Type B pancreatic cell (in vitro differentiated cells): ENCODE data around the gene CACNA1D. TPM values are rescaled to one million over a fixed set of nuclear protein-coding genes. Genes with fewer than 3 reads are reported as not detected.

Source experiments
- DNase-seq: peaks from one replicate; pipeline ENCODE4 v3.0.0; 2021; ENCODE audit warnings: mixed read lengths; ENCODE audit not compliant: unreplicated experiment; ENCODE audit errors: extremely low spot score
- H3K27ac Mint-ChIP-seq: 2 replicates; pipeline ENCODE4 v1.8.0; 2021; ENCODE audit warnings: mild to moderate bottlenecking, mixed read lengths
- H3K27me3 Mint-ChIP-seq: 2 replicates; pipeline ENCODE4 v1.8.0; 2021; ENCODE audit warnings: mixed read lengths
- H3K36me3 Mint-ChIP-seq: 2 replicates; pipeline ENCODE4 v1.8.0; 2021; ENCODE audit warnings: mixed read lengths
- H3K4me1 Mint-ChIP-seq: one replicate; pipeline ENCODE4 v1.8.0; 2021; ENCODE audit warnings: mixed read lengths; ENCODE audit not compliant: unreplicated experiment
- H3K4me3 Mint-ChIP-seq: 2 replicates; pipeline ENCODE4 v1.8.0; 2021; ENCODE audit warnings: mild to moderate bottlenecking, mixed read lengths
- H3K9me3 Mint-ChIP-seq: 2 replicates; pipeline ENCODE4 v1.8.0; 2021; ENCODE audit warnings: mixed read lengths
- CTCF ChIP-seq: fragments of 200-600 bp; sonication (generic); conservative IDR thresholded peaks from 2 replicates; pipeline ENCODE4 v1.5.0; 2021; ENCODE audit warnings: antibody characterized with exemption, mild to moderate bottlenecking
- total RNA-seq: library from RNA; stranded (reverse); gene quantifications from 2 replicates; pipeline ENCODE4 v1.2.1, GENCODE V29; 2021; ENCODE audit warnings: low replicate concordance

Gene CACNA1D
- total RNA-seq, 1 donor from 2014 or later: 17.4 TPM

- no peak for TF ChIP-seq CTCF
- DNase-seq: no peak
- H3K36me3 Mint-ChIP-seq: no peaks in the 10 kb centered on the region
Measured at GRCh38 chr3:53768478-53769459, 274.4 kb downstream of the CACNA1D start.

GRCh38 chr3:53772562-53772961 lies 278.2 kb downstream of the CACNA1D start:
- Mint-ChIP-seq H3K36me3 (peaks cover 6% of the 10 kb centered on the region), H3K4me3 (peak overlapping the region; percentile 46), H3K4me1 (peaks cover 59% of the 10 kb centered on the region), H3K27me3 (peaks cover 14% of the 10 kb centered on the region), H3K9me3 (peaks cover 5% of the 10 kb centered on the region), H3K27ac (peak overlapping the region; percentile 40)
- no peak for TF ChIP-seq CTCF
- DNase-seq: no peak

More at GRCh38 chr3:53768478-53769459, 274.4 kb downstream of the CACNA1D start:
- Mint-ChIP-seq H3K27me3 (peaks cover 6% of the 10 kb centered on the region), H3K4me1 (peaks cover 29% of the 10 kb centered on the region), H3K27ac (no peak overlapping the region), H3K4me3 (no peak overlapping the region), H3K9me3 (no peaks in the 10 kb centered on the region)

GRCh38 chr3:53773021-53773436 lies 278.6 kb downstream of the CACNA1D start:
- Mint-ChIP-seq H3K36me3 (peaks cover 6% of the 10 kb centered on the region), H3K4me1 (peaks cover 55% of the 10 kb centered on the region), H3K4me3 (peak overlapping the region; percentile 46), H3K9me3 (peaks cover 5% of the 10 kb centered on the region), H3K27me3 (peaks cover 14% of the 10 kb centered on the region), H3K27ac (peak overlapping the region; percentile 40)
- DNase-seq: no peak
- no peak for TF ChIP-seq CTCF

- Mint-ChIP-seq H3K4me3 (no peak overlapping the region), H3K36me3 (peaks cover 6% of the 10 kb centered on the region), H3K9me3 (peaks cover 5% of the 10 kb centered on the region), H3K27ac (peak overlapping the region; percentile 63), H3K27me3 (peaks cover 14% of the 10 kb centered on the region), H3K4me1 (peaks cover 47% of the 10 kb centered on the region)
- no peak for TF ChIP-seq CTCF
- DNase-seq: no peak
Measured at GRCh38 chr3:53773611-53774368, 279.4 kb downstream of the CACNA1D start.

- peaks cover 14% of the 10 kb centered on the region for H3K27me3 Mint-ChIP-seq
- peaks cover 5% of the 10 kb centered on the region for H3K9me3 Mint-ChIP-seq
- peaks cover 6% of the 10 kb centered on the region for H3K36me3 Mint-ChIP-seq
- H3K4me1 Mint-ChIP-seq: peaks cover 44% of the 10 kb centered on the region
- H3K4me3 Mint-ChIP-seq: no peak overlapping the region
- no peak for DNase-seq
- peak overlapping the region; percentile 63 for H3K27ac Mint-ChIP-seq
- TF ChIP-seq CTCF: no peak
Measured at GRCh38 chr3:53774414-53774813, 280.0 kb downstream of the CACNA1D start.
